ENCODE data around the gene GIGYF2.

DNA sequence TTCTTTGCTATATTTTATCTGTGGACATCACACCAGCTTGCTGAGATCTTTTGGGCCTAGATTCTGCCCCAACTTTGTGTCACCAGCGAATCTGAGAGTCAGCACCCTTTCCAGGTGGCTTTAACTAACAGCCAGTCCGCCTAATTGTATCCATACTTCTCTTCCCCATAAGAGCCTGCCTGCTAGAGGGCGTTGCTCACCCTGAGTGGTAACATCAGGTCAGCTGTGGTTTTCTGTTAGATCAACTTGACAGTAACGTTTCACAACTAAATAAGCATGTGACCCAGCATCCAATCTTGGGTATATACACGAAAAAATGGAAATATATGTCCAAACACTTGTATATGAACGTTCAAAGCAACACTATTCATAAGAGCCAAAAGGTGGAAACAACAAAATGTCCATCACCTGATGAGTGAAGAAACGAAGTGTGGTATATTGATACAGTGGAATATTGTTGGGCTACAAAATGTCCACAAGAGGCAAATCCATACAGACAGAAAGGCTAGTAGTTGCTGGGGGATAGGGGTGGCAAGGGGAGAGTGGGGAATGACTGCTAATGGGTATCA lies 38.8 kb upstream of the GIGYF2 start:
- TF ChIP-seq CTCF (IDR thresholded peaks at IDR 0.05) = no peak
- TF ChIP-seq POLR2A (IDR thresholded peaks at IDR 0.05) = no peak
- no peak for TF ChIP-seq EP300 (IDR thresholded peaks at IDR 0.05)
